Measurements from ENCODE around the gene DLG2. TPM values are rescaled to one million over a fixed set of nuclear protein-coding genes. Genes with fewer than 3 reads are reported as not detected.

Gene DLG2
- total and polyA plus RNA-seq, 2 of the 8 experiments (the other 6 are each of a cell fraction or from before 2014, with no cell fraction given), result 1.7 to 14.3 TPM

- Histone ChIP-seq H3K9ac (replicated peaks in 1 of 4; ENCODE audit: extremely low read depth in 1 of 4, low read depth in 3 of 4, low read length in 3 of 4) (no peak overlapping the region), H4K8ac (ENCODE audit: extremely low read depth, insufficient read depth, low read length) (no peak overlapping the region; the same call in 1 of the 2 replicates), H4K91ac (replicated peaks; ENCODE audit: insufficient read length, low read length) (no peak overlapping the region), H3K79me2 (ENCODE audit: control insufficient read depth in 1 of 2, insufficient read depth in 2 of 2, low read length in 2 of 2) (no peaks in the 10 kb centered on the region), H2BK5ac (ENCODE audit: low read depth, low read length) (no peak overlapping the region), H3K4me2 (ENCODE audit: insufficient read depth in 1 of 2, low read depth in 2 of 2, low read length in 2 of 2) (no peak overlapping the region), H3K79me1 (ENCODE audit: low read depth, low read length) (no peaks in the 10 kb centered on the region), H2AK5ac (ENCODE audit: low read depth, low read length) (no peak overlapping the region), H3K14ac (ENCODE audit: insufficient read length) (no peak overlapping the region), H3K9me3 (ENCODE audit: insufficient read depth in 2 of 2, low read depth in 1 of 2, low read length in 1 of 2) (no peaks in the 10 kb centered on the region), H2BK20ac (ENCODE audit: low read length) (no peak overlapping the region), H2BK12ac (ENCODE audit: low read depth, low read length) (no peak overlapping the region), H3K27me3 (replicated peaks in 1 of 4; ENCODE audit: control insufficient read depth in 3 of 4, extremely low read depth in 1 of 4, insufficient read depth in 3 of 4, low read length in 3 of 4) (peaks cover 0 to 2% (median 0%) of the 10 kb centered on the region in 4 experiments; a peak in 1 of 7 replicates), H4K5ac (ENCODE audit: insufficient read length, low read depth, low read length) (no peak overlapping the region), H3K4me1 (replicated peaks in 1 of 4; ENCODE audit: control insufficient read depth in 3 of 4, insufficient read depth in 4 of 4, low read length in 3 of 4) (no peaks in the 10 kb centered on the region), H3K4ac (replicated peaks; ENCODE audit: insufficient read length, low read depth, low read length) (no peak overlapping the region), H3K56ac (replicated peaks; ENCODE audit: insufficient read length, low read depth, low read length) (no peak overlapping the region), H3K23ac (ENCODE audit: insufficient read length) (no peak overlapping the region), H2AFZ (ENCODE audit: low read length) (no peak overlapping the region), H4K20me1 (replicated peaks in 1 of 2; ENCODE audit: control insufficient read depth in 1 of 2, insufficient read depth in 2 of 2, low read length in 2 of 2) (no peaks in the 10 kb centered on the region), H2BK120ac (replicated peaks; ENCODE audit: low read depth, low read length) (no peak overlapping the region), H3K4me3 (ENCODE audit: extremely low read depth in 1 of 4, insufficient read depth in 2 of 4, low read depth in 3 of 4, low read length in 4 of 4) (no peak overlapping the region), H3K23me2 (ENCODE audit: low read depth, low read length) (no peaks in the 10 kb centered on the region), H2BK15ac (ENCODE audit: low read length) (no peak overlapping the region), H3K27ac (ENCODE audit: low read depth, low read length) (no peak overlapping the region), H3K18ac (ENCODE audit: extremely low read depth, low read length) (no peak overlapping the region), H3K36me3 (ENCODE audit: control insufficient read depth in 2 of 4, insufficient read depth in 4 of 4, low read length in 3 of 4) (no peaks in the 10 kb centered on the region)
- CTCF ChIA-PET (ENCODE audit: partially characterized antibody), result interaction anchor here (0.6 to 2.0 kb wide), 7 partner anchors 8 to 1161 kb away, joined by 3 to 4 read pairs (median 4); partner anchors contain the start of gene DLG2
- POLR2A ChIA-PET (ENCODE audit: partially characterized antibody), result no interaction called here
- FAIRE-seq, result no peak
- WGBS, 2 experiments (ENCODE audit: extremely low coverage in 1 of 2, insufficient coverage in 1 of 2, insufficient read length in 1 of 2, insufficient replicate concordance in 2 of 2, low coverage in 1 of 2, low lambda C conversion rate in 2 of 2, missing lambda C conversion rate in 1 of 2), result 90% methylated on average over 6 of the region's 6 CpGs; no CpG with 5 or more reads in 1 of the 2 experiments
- no peak for DNase-seq (ENCODE audit: low read depth in 1 of 2, low spot score in 2 of 2)
- TF ChIP-seq CEBPB (IDR thresholded peaks at IDR 0.05; ENCODE audit: low read depth, low read length) (peak; percentile 98), SP1 (IDR thresholded peaks at IDR 0.05; ENCODE audit: low read depth, low read length) (no peak), RFX5 (IDR thresholded peaks at IDR 0.05; ENCODE audit: borderline replicate concordance, low read depth, low read length) (no peak), KDM1A (IDR thresholded peaks at IDR 0.05; ENCODE audit: borderline replicate concordance, low read length) (no peak), TCF12 (IDR thresholded peaks at IDR 0.05; ENCODE audit: low read depth, low read length) (no peak)
Measured at GRCh38 chr11:85619499-85619898, 7.6 kb downstream of the DLG2 start.
